Stimulated activated CD4-positive, alpha-beta T cell treated with anti-CD3 and anti-CD28 coated beads, Interleukin-4, amount 100 ng/mL, for 4 hours (primary cell): ENCODE results near the gene TRAF3IP3.

Experiments
- DNase-seq, 2 experiments: peaks; one replicate each; pipeline ENCODE4 v3.0.0-alpha.2; 2020

The TRAF3IP3 gene

DNA sequence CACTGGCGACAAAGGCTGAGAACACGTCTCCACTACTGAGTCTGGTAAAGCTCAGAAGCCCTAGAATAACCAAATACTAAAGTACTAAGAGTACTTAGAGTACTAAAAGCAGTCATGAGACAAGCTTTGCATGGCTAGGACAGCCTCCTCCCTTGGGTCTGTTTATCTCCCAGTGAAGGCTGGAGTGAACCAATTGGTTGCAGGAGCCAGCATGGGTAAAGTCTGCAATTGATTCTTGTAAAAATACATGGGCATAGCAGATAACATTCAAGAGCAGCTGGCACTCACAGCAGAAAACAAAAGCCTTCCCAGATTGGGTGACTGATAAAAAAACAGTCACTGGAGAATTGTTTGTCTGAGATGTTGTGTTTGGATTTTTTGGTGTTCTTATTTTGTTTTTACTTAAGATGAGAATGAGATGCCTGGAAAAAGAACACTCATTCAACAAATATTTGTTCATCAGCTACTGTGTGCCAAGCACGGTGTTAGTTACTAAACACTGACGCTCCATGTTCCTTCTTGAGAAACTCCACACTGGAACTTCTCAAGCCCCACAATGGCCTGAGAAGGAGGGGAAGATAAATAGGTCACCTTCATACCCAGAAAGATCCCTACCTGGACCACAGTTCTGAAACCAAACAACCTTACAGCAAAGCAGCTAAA lies 46.4 kb downstream of the TRAF3IP3 start:
- DNase-seq = no peak

- no peak for DNase-seq
Observed at GRCh38 chr1:209802780-209803152, 46.9 kb downstream of the TRAF3IP3 start.

- DNase-seq = no peak
Observed at GRCh38 chr1:209803568-209803967, 47.7 kb downstream of the TRAF3IP3 start.

DNA sequence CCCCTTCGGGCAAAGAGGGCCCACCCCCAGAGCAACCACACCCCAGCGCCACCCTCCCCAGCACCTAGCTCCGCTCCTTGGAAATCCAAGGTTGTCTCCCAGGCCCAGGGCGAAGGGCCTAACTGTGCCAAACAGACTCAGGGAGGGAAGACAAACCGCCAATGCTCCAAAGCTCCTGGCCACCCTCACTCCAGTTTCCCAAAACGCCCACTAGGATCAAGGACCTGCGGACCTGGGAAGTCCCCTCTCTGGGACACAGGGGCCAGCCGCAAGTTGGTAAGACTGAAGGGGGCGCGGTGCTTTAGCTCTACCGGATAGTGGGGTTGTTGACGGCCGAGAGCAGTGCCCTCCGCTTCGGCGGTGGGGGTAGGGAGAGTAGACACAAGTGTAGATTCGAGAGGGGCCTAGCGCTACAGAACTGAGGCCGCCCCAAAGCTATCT lies 49.5 kb downstream of the TRAF3IP3 start:
- DNase-seq = no peak

- peak; percentile 62 to 65 for DNase-seq
Observed at GRCh38 chr1:209805875-209806760, 50.3 kb downstream of the TRAF3IP3 start, which contains the start of gene IRF6. TSS of gene IRF6 (minus strand) at chr1:209806142. CDS start at chr1:209801413, 4,729 bp downstream.

GRCh38 chr1:209807509-209807908 lies 51.7 kb downstream of the TRAF3IP3 start:
- no peak for DNase-seq

- no peak for DNase-seq
Observed at GRCh38 chr1:209808059-209808581, 52.3 kb downstream of the TRAF3IP3 start.

DNA sequence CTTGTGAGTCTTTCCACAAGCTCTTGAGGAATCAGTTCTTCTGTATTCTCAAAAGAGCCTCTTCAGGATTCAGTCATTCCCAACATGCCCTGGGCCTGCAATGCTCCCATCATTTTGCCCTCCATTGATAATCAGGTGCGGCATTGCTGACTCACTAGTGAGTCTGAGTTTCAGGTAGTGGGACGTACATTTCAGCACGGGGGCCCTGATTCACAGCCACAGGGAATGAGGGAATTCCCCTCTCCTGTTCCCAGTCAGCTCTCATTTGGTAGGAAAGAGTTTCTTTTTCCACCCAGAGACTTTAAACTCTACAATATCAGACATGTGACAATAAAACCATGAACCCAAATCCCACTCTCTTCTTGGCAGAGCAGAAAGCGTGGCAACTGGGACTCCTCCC lies 53.8 kb downstream of the TRAF3IP3 start:
- no peak for DNase-seq

GRCh38 chr1:209810783-209811182 lies 54.9 kb downstream of the TRAF3IP3 start:
- no peak for DNase-seq

- DNase-seq = no peak
Observed at GRCh38 chr1:209813902-209814301, 58.0 kb downstream of the TRAF3IP3 start.

DNA sequence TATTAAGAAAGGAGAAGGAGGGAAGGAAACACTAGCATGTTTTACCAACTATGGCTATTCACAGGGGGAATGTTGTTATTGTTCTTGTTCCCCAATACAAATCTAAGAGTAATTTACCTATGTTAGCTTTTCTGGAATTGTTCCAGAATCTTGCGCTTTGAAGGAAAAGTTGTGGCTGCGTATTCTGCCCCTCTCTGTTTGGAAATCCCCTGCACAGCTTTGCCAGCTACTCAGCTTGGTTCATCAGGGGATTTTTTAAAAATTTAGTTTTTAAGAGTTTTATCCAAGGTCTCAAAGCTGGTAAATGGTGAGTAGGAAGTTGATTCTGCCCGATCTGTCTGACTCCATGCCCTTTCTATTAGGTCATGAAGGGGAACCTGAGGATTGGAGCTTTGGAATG lies 59.6 kb downstream of the TRAF3IP3 start:
- no peak for DNase-seq

GRCh38 chr1:209815931-209816341 lies 60.1 kb downstream of the TRAF3IP3 start:
- DNase-seq = no peak

DNA sequence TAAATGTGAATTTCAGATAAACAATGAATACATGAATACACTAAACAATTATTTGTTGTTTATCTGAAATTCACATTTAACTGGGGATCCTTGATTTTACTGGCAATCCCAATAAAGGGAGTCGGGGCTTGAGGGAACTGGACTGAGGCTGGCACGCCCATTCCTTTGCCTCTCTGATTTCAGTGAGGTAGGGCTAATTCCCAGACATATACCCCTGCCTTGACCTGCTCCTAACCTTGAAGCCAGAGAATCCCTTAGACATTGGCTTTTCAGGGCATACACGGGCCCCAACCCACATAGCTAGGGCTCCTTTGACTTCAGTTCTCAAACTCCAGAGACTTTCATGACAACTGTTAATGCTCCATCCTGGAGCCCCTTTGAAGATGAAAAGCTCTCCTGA lies 61.1 kb downstream of the TRAF3IP3 start:
- no peak for DNase-seq

GRCh38 chr1:209817691-209818090 lies 61.8 kb downstream of the TRAF3IP3 start:
- no peak for DNase-seq

DNA sequence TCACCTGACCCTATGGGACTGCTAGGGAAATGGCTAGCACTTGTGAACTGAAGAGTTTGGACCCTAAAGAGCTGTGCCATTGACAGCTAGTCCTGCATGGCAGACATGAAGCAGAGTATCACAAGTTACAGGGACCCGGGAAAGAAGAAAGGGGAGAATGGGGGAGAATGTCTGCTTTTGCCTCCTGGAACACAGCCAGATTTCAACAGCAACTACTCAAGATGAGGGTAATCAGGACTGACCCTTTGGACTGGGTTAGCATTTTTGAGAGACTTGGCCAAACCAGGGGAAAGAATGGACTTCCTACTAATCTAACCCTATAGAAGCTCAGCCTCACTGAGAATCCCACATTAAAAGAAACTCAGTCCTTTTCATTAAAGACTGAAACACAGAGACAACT lies 63.2 kb downstream of the TRAF3IP3 start:
- DNase-seq = no peak

DNA sequence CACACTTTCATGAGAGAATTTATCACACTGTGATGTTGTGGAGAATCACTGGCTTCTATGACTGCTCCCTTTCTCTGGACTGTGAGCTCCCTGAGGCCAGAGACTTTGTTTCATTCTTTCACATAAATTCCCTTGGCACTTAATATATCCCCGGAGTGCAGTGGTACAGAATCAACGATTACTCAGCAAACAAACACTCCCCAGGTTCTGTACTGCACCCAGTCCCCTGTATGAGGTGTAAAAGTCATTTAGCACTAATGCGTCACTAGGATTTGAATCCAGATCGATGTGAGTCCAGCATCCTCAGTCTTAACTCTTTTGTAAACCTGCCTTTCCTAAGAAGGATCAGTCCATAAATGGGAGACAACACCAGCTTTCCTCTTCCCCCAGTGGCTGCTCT lies 65.1 kb downstream of the TRAF3IP3 start:
- DNase-seq = no peak

GRCh38 chr1:209822706-209823105 lies 66.9 kb downstream of the TRAF3IP3 start:
- no peak for DNase-seq

GRCh38 chr1:209823143-209824041 lies 67.5 kb downstream of the TRAF3IP3 start:
- DNase-seq = no peak

DNA sequence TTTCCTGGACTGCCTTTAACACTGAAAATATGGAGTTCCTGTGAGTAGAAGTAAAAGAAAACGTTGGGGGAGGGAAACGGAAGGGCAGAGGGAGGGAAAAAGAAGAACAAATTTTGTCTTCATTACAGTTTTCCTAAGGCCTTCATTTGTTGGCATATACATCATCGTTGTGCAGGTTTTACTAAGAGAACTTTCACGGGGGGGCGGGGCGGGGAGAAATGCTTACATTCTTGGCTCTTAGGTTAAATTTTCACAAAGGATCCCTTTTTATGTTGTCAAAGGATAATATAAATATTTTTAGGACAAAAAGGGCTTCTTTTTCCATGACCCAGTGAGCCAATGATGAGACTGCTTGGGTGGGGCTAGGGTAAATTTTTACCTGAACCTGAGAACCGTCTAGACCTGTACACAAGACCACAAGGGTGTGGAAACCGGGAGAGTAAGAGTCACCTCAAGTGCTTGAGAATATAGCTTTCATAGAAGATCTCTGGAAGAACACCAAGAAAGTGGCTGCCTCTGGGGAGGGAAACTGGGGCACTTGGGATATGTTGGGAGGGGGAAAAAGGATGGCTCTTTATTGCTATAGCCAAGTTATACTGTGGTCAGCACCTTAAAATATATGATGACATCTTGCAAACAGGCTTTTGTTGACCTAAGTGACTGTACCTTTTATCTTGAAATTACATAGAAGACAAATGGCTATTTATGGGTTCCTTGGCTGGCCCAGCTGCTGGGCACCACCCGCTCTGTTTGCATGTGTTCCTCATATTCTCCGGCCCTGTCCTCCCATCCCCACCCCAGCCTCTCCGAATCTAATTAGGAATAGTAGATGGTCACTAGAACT lies 70.0 kb downstream of the TRAF3IP3 start:
- no peak for DNase-seq

DNA sequence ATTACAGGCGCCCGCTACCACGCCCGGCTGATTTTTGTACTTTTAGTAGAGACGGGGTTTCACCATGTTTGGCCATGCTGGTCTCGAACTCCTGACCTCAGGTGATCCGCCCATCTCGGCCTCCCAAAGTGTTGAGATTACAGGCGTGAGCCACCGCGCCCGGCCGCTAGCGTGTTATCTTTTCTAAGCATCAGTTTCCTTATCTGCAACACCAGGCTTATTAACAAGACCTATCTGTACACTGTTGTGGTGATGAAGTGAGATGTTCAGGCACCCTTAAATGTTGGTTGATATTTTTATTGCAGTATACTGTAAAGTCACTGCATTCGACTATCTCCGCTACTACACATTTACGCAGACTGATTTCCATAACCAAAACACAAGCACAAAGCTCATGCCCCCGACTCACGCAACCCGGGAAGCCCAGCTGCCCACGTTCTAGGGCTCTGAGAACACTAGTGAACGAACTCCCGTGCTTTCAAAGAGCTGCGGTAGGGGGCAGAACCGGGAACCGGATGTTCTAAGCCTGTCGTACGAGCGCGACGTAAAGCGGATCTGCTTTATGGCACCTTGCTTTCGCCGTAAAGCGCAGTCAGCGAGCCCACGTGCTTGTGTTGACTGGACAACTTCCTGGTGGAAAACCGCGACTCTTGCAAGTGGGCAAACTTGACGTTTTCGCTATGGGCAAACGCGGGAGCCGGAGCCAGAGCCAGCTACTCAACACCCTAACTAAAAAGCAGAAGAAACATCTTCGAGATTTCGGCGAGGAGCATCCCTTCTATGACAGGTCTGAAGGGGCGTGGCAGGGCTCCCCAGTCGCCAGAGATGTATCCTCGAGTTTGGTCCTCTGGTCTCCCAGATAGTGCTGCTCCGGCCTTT lies 71.8 kb downstream of the TRAF3IP3 start, which contains the start of gene UTP25:
Gene UTP25 (plus strand): TSS at position 589 of the 879 bp plus-strand sequence. CDS start 92 bp downstream, at position 681.
- DNase-seq = peak; percentile 86 to 93

GRCh38 chr1:209829716-209830115 lies 73.9 kb downstream of the TRAF3IP3 start:
- no peak for DNase-seq
